Skeletal muscle tissue (tissue), 4 donors: Measurements from ENCODE around the gene EPHB2. TPM values are rescaled to one million over a fixed set of nuclear protein-coding genes. Genes with fewer than 3 reads are reported as not detected.

Experiments used
- H3K27ac ChIP-seq: one replicate; pipeline ENCODE4 v1.7.0; 2013; ENCODE audit warnings: mild to moderate bottlenecking, low read depth, low read length, inconsistent platforms
- H3K27me3 ChIP-seq, 3 donors: one replicate each; pipeline ENCODE4 v1.7.0; 2013; ENCODE audit warnings: low read length in 3 of 3; ENCODE audit not compliant: control insufficient read depth in 3 of 3, insufficient read depth in 3 of 3
- H3K36me3 ChIP-seq, 3 donors: one replicate each; pipeline ENCODE4 v1.7.0; 2013; ENCODE audit warnings: low read length in 3 of 3; ENCODE audit not compliant: control insufficient read depth in 3 of 3, insufficient read depth in 3 of 3
- H3K4me1 ChIP-seq, 3 donors: one replicate each; pipeline ENCODE4 v1.7.0; 2013; ENCODE audit warnings: low read length in 3 of 3, mild to moderate bottlenecking in 3 of 3; ENCODE audit not compliant: control insufficient read depth in 3 of 3, insufficient read depth in 3 of 3
- H3K4me3 ChIP-seq, 3 donors: one replicate each; pipeline ENCODE4 v1.7.0; 2013; ENCODE audit warnings: low read length in 3 of 3
- H3K9ac ChIP-seq, 3 donors: one replicate each; pipeline ENCODE4 v1.7.0; 2013; ENCODE audit warnings: low read length in 3 of 3, mild to moderate bottlenecking in 3 of 3, moderate library complexity in 2 of 3, low read depth in 1 of 3
- H3K9me3 ChIP-seq, 3 donors: one replicate each; pipeline ENCODE4 v1.7.0; 2013; ENCODE audit warnings: low read length in 3 of 3; ENCODE audit not compliant: control insufficient read depth in 3 of 3
- total RNA-seq: library from RNA; depleted of rRNA; stranded (reverse); fragments of >200 nt; gene quantifications from one replicate; pipeline ENCODE4 v1.2.3, GENCODE V29; 2014
- donor health status: Osteomylitis.

EPHB2 gene
- total RNA-seq, 1 donor from 2014 or later, result 13.0 TPM

- H3K4me1 ChIP-seq, result peaks cover 0 to 2% (median 0%) of the 10 kb centered on the region in 3 donors
- H3K9ac ChIP-seq, result no peak overlapping the region
- H3K4me3 ChIP-seq, result no peak overlapping the region
- H3K36me3 ChIP-seq, result no peaks in the 10 kb centered on the region
- H3K27me3 ChIP-seq, result peaks cover 0 to 16% (median 9%) of the 10 kb centered on the region in 3 donors
- no peak overlapping the region for H3K27ac ChIP-seq
- no peaks in the 10 kb centered on the region for H3K9me3 ChIP-seq
These were observed 145.3 kb downstream of the EPHB2 start for GRCh38 chr1:22855668-22856606.

- no peak overlapping the region for H3K27ac ChIP-seq
- peaks cover 0 to 2% (median 0%) of the 10 kb centered on the region in 3 donors for H3K4me1 ChIP-seq
- H3K36me3 ChIP-seq, result no peaks in the 10 kb centered on the region
- no peak overlapping the region for H3K9ac ChIP-seq
- no peaks in the 10 kb centered on the region for H3K9me3 ChIP-seq
- peaks cover 0 to 10% (median 9%) of the 10 kb centered on the region in 3 donors for H3K27me3 ChIP-seq
- H3K4me3 ChIP-seq, result no peak overlapping the region
These were observed 147.0 kb downstream of the EPHB2 start for GRCh38 chr1:22857661-22858060.

GRCh38 chr1:22860414-22860800 is 149.8 kb downstream of the EPHB2 start:
- H3K27me3 ChIP-seq, result peaks cover 0 to 7% (median 6%) of the 10 kb centered on the region in 3 donors
- no peak overlapping the region for H3K4me3 ChIP-seq
- no peak overlapping the region for H3K27ac ChIP-seq
- peaks cover 0 to 2% (median 0%) of the 10 kb centered on the region in 3 donors for H3K4me1 ChIP-seq
- no peak overlapping the region for H3K9ac ChIP-seq
- H3K9me3 ChIP-seq, result no peaks in the 10 kb centered on the region
- H3K36me3 ChIP-seq, result no peaks in the 10 kb centered on the region

- Histone ChIP-seq H3K4me3 (no peak overlapping the region), H3K4me1 (peaks cover 0 to 2% (median 0%) of the 10 kb centered on the region in 3 donors), H3K9ac (no peak overlapping the region), H3K27me3 (peaks cover 0 to 7% (median 6%) of the 10 kb centered on the region in 3 donors), H3K9me3 (no peaks in the 10 kb centered on the region), H3K27ac (no peak overlapping the region), H3K36me3 (no peaks in the 10 kb centered on the region)
These were observed 150.3 kb downstream of the EPHB2 start for GRCh38 chr1:22860883-22861385.

GRCh38 chr1:22861764-22862440 is 151.3 kb downstream of the EPHB2 start:
- no peaks in the 10 kb centered on the region for H3K36me3 ChIP-seq
- no peak overlapping the region for H3K9ac ChIP-seq
- no peaks in the 10 kb centered on the region for H3K9me3 ChIP-seq
- peaks cover 0 to 6% (median 6%) of the 10 kb centered on the region in 3 donors for H3K27me3 ChIP-seq
- H3K27ac ChIP-seq, result no peak overlapping the region
- no peaks in the 10 kb centered on the region for H3K4me1 ChIP-seq
- H3K4me3 ChIP-seq, result no peak overlapping the region

- Histone ChIP-seq H3K4me1 (no peaks in the 10 kb centered on the region), H3K9ac (no peak overlapping the region), H3K36me3 (no peaks in the 10 kb centered on the region), H3K27me3 (peaks cover 0 to 6% (median 3%) of the 10 kb centered on the region in 3 donors), H3K27ac (no peak overlapping the region), H3K4me3 (no peak overlapping the region), H3K9me3 (no peaks in the 10 kb centered on the region)
These were observed 152.1 kb downstream of the EPHB2 start for GRCh38 chr1:22862752-22863151.

GRCh38 chr1:22863766-22864165 is 153.1 kb downstream of the EPHB2 start:
- H3K4me3 ChIP-seq, result no peak overlapping the region
- peaks cover 0 to 3% (median 2%) of the 10 kb centered on the region in 3 donors for H3K27me3 ChIP-seq
- no peak overlapping the region for H3K27ac ChIP-seq
- H3K9me3 ChIP-seq, result no peaks in the 10 kb centered on the region
- no peaks in the 10 kb centered on the region for H3K4me1 ChIP-seq
- H3K9ac ChIP-seq, result no peak overlapping the region
- H3K36me3 ChIP-seq, result no peaks in the 10 kb centered on the region

- no peak overlapping the region for H3K9ac ChIP-seq
- H3K27me3 ChIP-seq, result peaks cover 0 to 8% (median 2%) of the 10 kb centered on the region in 3 donors
- no peaks in the 10 kb centered on the region for H3K9me3 ChIP-seq
- H3K4me1 ChIP-seq, result no peaks in the 10 kb centered on the region
- no peak overlapping the region for H3K27ac ChIP-seq
- H3K36me3 ChIP-seq, result no peaks in the 10 kb centered on the region
- H3K4me3 ChIP-seq, result no peak overlapping the region
These were observed 154.2 kb downstream of the EPHB2 start for GRCh38 chr1:22864886-22865285.

GRCh38 chr1:22865736-22866135 is 155.1 kb downstream of the EPHB2 start:
- no peaks in the 10 kb centered on the region for H3K9me3 ChIP-seq

More at GRCh38 chr1:22865736-22866135, 155.1 kb downstream of the EPHB2 start:
- H3K9ac ChIP-seq, result no peak overlapping the region
- no peaks in the 10 kb centered on the region for H3K36me3 ChIP-seq
- H3K27me3 ChIP-seq, result peaks cover 3 to 10% (median 4%) of the 10 kb centered on the region in 3 donors
- no peak overlapping the region for H3K27ac ChIP-seq
- no peak overlapping the region for H3K4me3 ChIP-seq
- peaks cover 6 to 7% (median 6%) of the 10 kb centered on the region in 3 donors for H3K4me1 ChIP-seq
